Uterus (tissue), 4 donors: ENCODE measurements around the gene GRK5. TPM values are rescaled to one million over a fixed set of nuclear protein-coding genes. Genes with fewer than 3 reads are reported as not detected.

ENCODE experiments used
- DNase-seq, 2 donors: peaks; one replicate each; pipeline ENCODE4 v3.0.0-alpha.2; 2019 to 2020
- H3K27ac ChIP-seq, 2 donors: fragments of 200-600 bp; sonication (generic); 1 replicate in 1 of 2; 2 replicates in 1 of 2; pipeline ENCODE4 v1.5.1; 2016 to 2018
- H3K27me3 ChIP-seq, 2 donors: fragments of 200-600 bp; sonication (generic); one replicate each; pipeline ENCODE4 v1.5.1; 2018 to 2019; ENCODE audit warnings: control low read depth in 1 of 2
- H3K36me3 ChIP-seq, 2 donors: fragments of 200-600 bp; sonication (generic); one replicate each; pipeline ENCODE4 v1.5.1; 2019; ENCODE audit warnings: control low read depth in 1 of 2
- H3K4me1 ChIP-seq, 2 donors: fragments of 200-600 bp; sonication (generic); one replicate each; pipeline ENCODE4 v1.5.1; 2018 to 2019; ENCODE audit warnings: control low read depth in 1 of 2
- H3K4me3 ChIP-seq, 2 donors: fragments of 200-600 bp; sonication (generic); 1 replicate in 1 of 2; 2 replicates in 1 of 2; pipeline ENCODE4 v1.5.1; 2018 to 2019; ENCODE audit warnings: mild to moderate bottlenecking in 1 of 2
- H3K9me3 ChIP-seq, 2 donors: fragments of 200-600 bp; sonication (generic); one replicate each; pipeline ENCODE4 v1.5.1; 2019; ENCODE audit warnings: control low read depth in 1 of 2
- CTCF ChIP-seq, 4 experiments: fragments of 200-600 bp in 2 of 4; fragments of 450-650 bp in 2 of 4; sonication (generic) in 2 of 4; IDR thresholded peaks; one replicate each; pipeline ENCODE4 v1.5.1; 2016 to 2019; ENCODE audit warnings: antibody characterized with exemption in 4 of 4, mild to moderate bottlenecking in 2 of 4, moderate library complexity in 1 of 4
- POLR2A ChIP-seq, 2 donors: fragments of 450-650 bp; IDR thresholded peaks; one replicate each; pipeline ENCODE4 v1.6.1; 2016; ENCODE audit warnings: antibody characterized with exemption in 2 of 2, mild to moderate bottlenecking in 1 of 2, moderate library complexity in 1 of 2
- intact Hi-C: fragments of 100-400 bp; cut with DNase I; formaldehyde crosslinking; loops from one replicate; pipeline ENCODE4 v1.15.1; 2023; ENCODE audit warnings: low total_unique reads
- total RNA-seq, 4 donors: library from RNA; depleted of rRNA in 3 of 4; stranded (reverse); fragments of >200 nt in 3 of 4; gene quantifications; one replicate each; pipeline versions ENCODE4 v1.1.0 to v1.2.4, GENCODE V29; 2014 to 2023
- donor health status: DM: yes; HTN: yes; CAD: no.

GRK5 gene
- total RNA-seq, 4 donors from 2014 or later, result 11.6 to 34.6 (median 14.1) TPM

GRCh38 chr10:119478111-119478802 is 270.9 kb downstream of the GRK5 start:
- no peaks in the 10 kb centered on the region for H3K9me3 ChIP-seq
- no peak overlapping the region for H3K27ac ChIP-seq
- TF ChIP-seq POLR2A (IDR thresholded peaks at IDR 0.05), result no peak
- no peak for TF ChIP-seq CTCF (IDR thresholded peaks at IDR 0.05)
- H3K27me3 ChIP-seq, result no peaks in the 10 kb centered on the region
- no peaks in the 10 kb centered on the region for H3K36me3 ChIP-seq
- H3K4me3 ChIP-seq, result no peak overlapping the region
- intact Hi-C loops, result no loop called here
- no peak for DNase-seq
- H3K4me1 ChIP-seq, result no peaks in the 10 kb centered on the region

- TF ChIP-seq CTCF (IDR thresholded peaks at IDR 0.05), result no peak
- TF ChIP-seq POLR2A (IDR thresholded peaks at IDR 0.05), result no peak
- Histone ChIP-seq H3K4me3 (no peak overlapping the region), H3K27me3 (no peaks in the 10 kb centered on the region), H3K9me3 (no peaks in the 10 kb centered on the region), H3K36me3 (no peaks in the 10 kb centered on the region), H3K4me1 (no peaks in the 10 kb centered on the region), H3K27ac (no peak overlapping the region)
- intact Hi-C loops, result no loop called here
- DNase-seq, result no peak
Observed at GRCh38 chr10:119478811-119479341, 271.5 kb downstream of the GRK5 start.

GRCh38 chr10:119479532-119479931 is 272.2 kb downstream of the GRK5 start:
- TF ChIP-seq POLR2A (IDR thresholded peaks at IDR 0.05) (no peak), CTCF (IDR thresholded peaks at IDR 0.05) (no peak)
- Histone ChIP-seq H3K27me3 (no peaks in the 10 kb centered on the region), H3K4me1 (no peaks in the 10 kb centered on the region), H3K4me3 (no peak overlapping the region), H3K9me3 (no peaks in the 10 kb centered on the region), H3K27ac (no peak overlapping the region), H3K36me3 (no peaks in the 10 kb centered on the region)
- no peak for DNase-seq
- intact Hi-C loops, result no loop called here

- no peak overlapping the region for H3K27ac ChIP-seq
- intact Hi-C loops, result no loop called here
- no peak for DNase-seq
Observed at GRCh38 chr10:119480667-119481066, 273.3 kb downstream of the GRK5 start.

More at GRCh38 chr10:119480667-119481066, 273.3 kb downstream of the GRK5 start:
- TF ChIP-seq POLR2A (IDR thresholded peaks at IDR 0.05), result no peak
- TF ChIP-seq CTCF (IDR thresholded peaks at IDR 0.05), result no peak
- Histone ChIP-seq H3K27me3 (no peaks in the 10 kb centered on the region), H3K9me3 (no peaks in the 10 kb centered on the region), H3K4me1 (no peaks in the 10 kb centered on the region), H3K36me3 (no peaks in the 10 kb centered on the region), H3K4me3 (no peak overlapping the region)
